Bladder microvascular endothelial cell (primary cell): Measurements from ENCODE around the gene COL23A1. TPM values are rescaled to one million over a fixed set of nuclear protein-coding genes. Genes with fewer than 3 reads are reported as not detected.

Source experiments
- total RNA-seq: library from RNA; depleted of rRNA; stranded (reverse); fragments of >200 nt; gene quantifications from 2 replicates; pipeline ENCODE4 v1.2.3, GENCODE V29; 2014

Gene COL23A1
- total RNA-seq, result under 0.01 and 0.06 TPM in 2 replicates

GRCh38 chr5:178590141-178590923, at the start of gene COL23A1:
TSS of gene COL23A1 (minus strand) at chr5:178590393.

GRCh38 chr5:178626484-178627258, 36.5 kb upstream of the COL23A1 start, which contains the start of gene CLK4:
TSS of gene CLK4 (minus strand) at chr5:178627050. CDS start at chr5:178623416, 3,634 bp downstream.

GRCh38 chr5:178232124-178232919, 357.9 kb downstream of the COL23A1 start, which contains the start of gene PHYKPL:
TSS of gene PHYKPL (minus strand) at chr5:178232802. CDS start at chr5:178232550, 252 bp downstream.

GRCh38 chr5:178204182-178204934, 385.8 kb downstream of the COL23A1 start, which contains the start of gene HNRNPAB:
TSS of gene HNRNPAB (plus strand) at chr5:178204533. CDS start at chr5:178204838, 305 bp downstream.

Other genes with a start within 250 kb of the COL23A1 start
- gene CLK4, start 36.7 kb upstream of the COL23A1 start, total RNA-seq, result 17.2 and 54.9 TPM in 2 replicates
- gene ZNF354A, start 140.3 kb upstream of the COL23A1 start, total RNA-seq, result 5.3 and 8.1 TPM in 2 replicates